NAMALWA (cell line): ENCODE results near the gene LTBP2.
A peak's percentile ranks its signal among the peaks of the same experiment; 100 is the strongest.
"Not testable (repeated sequence)": the region's sequence is repeated elsewhere in the genome, so short reads cannot be mapped to it uniquely, and the experiment has no call there.

Source experiments
- DNase-seq: peaks from one replicate; pipeline ENCODE4 v3.0.0-alpha.2; 2015; ENCODE audit warnings: low spot score

LTBP2 gene

GRCh38 chr14:74482571-74482970 is 129.5 kb downstream of the LTBP2 start:
- no peak for DNase-seq

GRCh38 chr14:74480046-74480445 is 132.0 kb downstream of the LTBP2 start:
- DNase-seq = no peak

- DNase-seq = no peak
Observed at GRCh38 chr14:74478996-74479635, 132.9 kb downstream of the LTBP2 start.

GRCh38 chr14:74476607-74477006 is 135.4 kb downstream of the LTBP2 start:
- no peak for DNase-seq

GRCh38 chr14:74476107-74476506 is 135.9 kb downstream of the LTBP2 start:
- DNase-seq = no peak

GRCh38 chr14:74475678-74476077 is 136.4 kb downstream of the LTBP2 start:
- DNase-seq = no peak

- DNase-seq = no peak
Observed at GRCh38 chr14:74474376-74474775, 137.7 kb downstream of the LTBP2 start.

GRCh38 chr14:74472601-74473000 is 139.4 kb downstream of the LTBP2 start:
- no peak for DNase-seq

GRCh38 chr14:74469548-74470518 is 142.2 kb downstream of the LTBP2 start:
- no peak for DNase-seq

GRCh38 chr14:74468513-74468912 is 143.5 kb downstream of the LTBP2 start:
- no peak for DNase-seq

- DNase-seq = no peak
Observed at GRCh38 chr14:74465335-74465734, 146.7 kb downstream of the LTBP2 start.

- no peak for DNase-seq
Observed at GRCh38 chr14:74464785-74465184, 147.3 kb downstream of the LTBP2 start.

GRCh38 chr14:74463697-74464096 is 148.3 kb downstream of the LTBP2 start:
- no peak for DNase-seq

- no peak for DNase-seq
Observed at GRCh38 chr14:74462993-74463392, 149.0 kb downstream of the LTBP2 start.

GRCh38 chr14:74459976-74460375 is 152.1 kb downstream of the LTBP2 start:
- DNase-seq = no peak

- DNase-seq = peak; percentile 35
Observed at GRCh38 chr14:74459289-74459946, 152.6 kb downstream of the LTBP2 start.

GRCh38 chr14:74457565-74457895 is 154.5 kb downstream of the LTBP2 start:
- DNase-seq = no peak

GRCh38 chr14:74456684-74457564 is 155.1 kb downstream of the LTBP2 start:
- no peak for DNase-seq

- not testable (repeated sequence) for DNase-seq
Observed at GRCh38 chr14:74454397-74454796, 157.6 kb downstream of the LTBP2 start.
